GM12864 (cell line): Measurements from ENCODE around the gene MCEE.
"Not testable (repeated sequence)": the region's sequence is repeated elsewhere in the genome, so short reads cannot be mapped to it uniquely, and the experiment has no call there.

Experiments
- DNase-seq: peaks from one replicate; pipeline ENCODE4 v3.0.0-alpha.2; 2011; ENCODE audit warnings: low read depth
- H3K4me3 ChIP-seq: 2 replicates; pipeline ENCODE4 v1.5.1; 2011; ENCODE audit warnings: mild to moderate bottlenecking, low read depth, low read length, control low read depth
- CTCF ChIP-seq: IDR thresholded peaks from 2 replicates; pipeline ENCODE4 v1.5.1; 2011; ENCODE audit warnings: low read depth, mild to moderate bottlenecking, moderate library complexity, low read length, control low read depth, inconsistent platforms; ENCODE audit errors: missing control alignments

The MCEE gene

DNA sequence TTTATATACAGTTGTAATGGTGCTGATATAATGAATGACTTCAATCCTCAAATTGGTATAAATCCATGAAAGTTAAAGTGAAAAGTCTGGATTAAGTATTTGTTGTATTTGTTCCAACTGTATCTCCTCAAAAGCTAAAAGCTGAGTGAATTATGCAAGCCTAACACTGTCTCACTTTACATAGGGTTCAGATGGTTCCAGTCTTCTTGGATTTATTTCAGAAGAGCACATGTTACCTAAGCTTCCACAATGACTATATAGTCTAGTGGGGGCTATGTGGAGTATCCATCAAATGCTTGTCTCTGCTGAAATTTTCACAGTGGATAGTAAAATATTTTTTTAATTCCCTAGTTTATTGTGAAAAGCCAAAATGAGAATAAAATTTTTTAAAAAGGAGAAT, 13.0 kb downstream of the MCEE start:
- no peak for TF ChIP-seq CTCF
- no peak for DNase-seq
- H3K4me3 ChIP-seq, result no peak overlapping the region

- no peak overlapping the region for H3K4me3 ChIP-seq
- DNase-seq, result no peak
- TF ChIP-seq CTCF, result no peak
Measured at GRCh38 chr2:71113843-71114242, 16.2 kb downstream of the MCEE start.

DNA sequence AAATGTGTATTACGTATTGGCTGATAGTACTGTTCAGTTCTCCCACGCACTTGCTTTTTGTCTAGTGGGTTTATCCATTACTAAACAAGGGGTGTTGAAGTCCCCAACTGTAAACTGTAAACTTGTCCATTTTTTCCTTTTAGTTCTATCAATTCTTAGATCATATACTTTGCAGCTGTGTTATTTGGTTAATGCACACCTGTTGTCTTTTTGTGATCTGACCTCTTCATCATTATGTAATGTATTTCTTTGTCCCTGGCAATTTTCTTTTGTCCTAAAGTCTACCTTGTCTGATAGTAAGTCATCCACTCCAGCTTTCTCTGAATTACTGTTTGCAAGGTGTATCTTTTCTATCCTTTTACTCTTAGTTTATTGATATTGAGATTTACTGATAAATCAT, 21.9 kb downstream of the MCEE start:
- H3K4me3 ChIP-seq, result no peak overlapping the region
- DNase-seq, result no peak
- TF ChIP-seq CTCF, result no peak

- not testable (repeated sequence) for H3K4me3 ChIP-seq, DNase-seq
Measured at GRCh38 chr2:71106463-71106862, 23.6 kb downstream of the MCEE start.

GRCh38 chr2:71103809-71104208, 26.2 kb downstream of the MCEE start:
- TF ChIP-seq CTCF, result no peak
- DNase-seq, result no peak

DNA sequence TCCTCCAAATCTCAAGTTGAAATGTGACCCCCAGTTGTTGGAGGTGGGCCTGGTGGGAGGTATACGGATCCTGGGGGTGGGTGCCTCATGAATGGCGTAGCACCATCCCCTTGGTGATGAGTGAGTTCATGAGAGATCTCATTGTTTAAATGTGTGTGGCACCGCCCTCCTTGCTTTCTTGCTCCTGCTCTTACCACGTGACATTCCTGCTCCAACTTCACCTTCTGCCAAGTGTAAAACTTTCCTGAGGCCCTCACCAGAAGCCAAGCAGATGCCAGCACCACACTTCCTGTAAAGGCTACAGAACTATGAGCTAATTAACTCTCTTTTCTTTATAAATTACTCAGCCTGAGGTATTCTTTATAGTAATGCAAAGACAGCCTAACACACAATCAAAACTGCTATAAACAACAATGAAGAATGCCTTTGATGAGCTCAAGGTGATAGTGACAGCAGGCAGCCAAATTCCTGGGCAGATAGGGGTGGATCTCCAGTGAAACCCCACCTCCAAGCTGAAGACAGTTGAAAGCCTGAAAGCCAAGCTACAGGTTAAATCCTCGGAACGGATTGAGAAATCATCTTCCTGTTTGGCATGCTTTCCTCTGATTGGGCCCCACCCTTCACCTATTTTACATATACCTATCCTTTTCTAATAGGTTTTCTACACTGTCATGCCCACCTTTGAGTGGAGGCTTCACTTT, 26.9 kb downstream of the MCEE start:
- DNase-seq, result no peak
- TF ChIP-seq CTCF, result no peak
- H3K4me3 ChIP-seq, result no peak overlapping the region

More at GRCh38 chr2:71103809-71104208, 26.2 kb downstream of the MCEE start:
- no peak overlapping the region for H3K4me3 ChIP-seq

DNA sequence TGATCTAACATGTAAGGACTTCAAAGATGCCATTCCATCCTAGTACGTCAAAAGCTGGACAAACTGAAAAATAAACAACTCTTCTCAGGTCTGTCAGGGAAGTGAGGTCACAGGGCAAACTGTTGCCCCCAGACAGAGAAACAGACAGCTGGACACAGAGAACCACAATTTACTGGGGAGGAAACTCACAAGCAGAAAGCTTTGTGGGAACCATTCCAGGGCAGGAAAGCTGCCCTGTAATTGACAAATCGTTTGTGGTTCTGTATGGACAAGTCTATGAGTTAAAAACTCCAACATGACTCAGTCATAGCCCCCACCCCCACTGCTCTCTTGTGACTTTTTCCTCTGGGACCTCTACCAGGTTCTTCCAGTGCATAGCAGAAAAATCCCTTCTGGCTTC, 28.4 kb downstream of the MCEE start:
- TF ChIP-seq CTCF, result no peak
- H3K4me3 ChIP-seq, result no peak overlapping the region
- DNase-seq, result no peak
